Measurements from ENCODE around the gene STRIP1.
"Not testable (repeated sequence)": the region's sequence is repeated elsewhere in the genome, so short reads cannot be mapped to it uniquely, and the experiment has no call there.

STRIP1 gene

DNA sequence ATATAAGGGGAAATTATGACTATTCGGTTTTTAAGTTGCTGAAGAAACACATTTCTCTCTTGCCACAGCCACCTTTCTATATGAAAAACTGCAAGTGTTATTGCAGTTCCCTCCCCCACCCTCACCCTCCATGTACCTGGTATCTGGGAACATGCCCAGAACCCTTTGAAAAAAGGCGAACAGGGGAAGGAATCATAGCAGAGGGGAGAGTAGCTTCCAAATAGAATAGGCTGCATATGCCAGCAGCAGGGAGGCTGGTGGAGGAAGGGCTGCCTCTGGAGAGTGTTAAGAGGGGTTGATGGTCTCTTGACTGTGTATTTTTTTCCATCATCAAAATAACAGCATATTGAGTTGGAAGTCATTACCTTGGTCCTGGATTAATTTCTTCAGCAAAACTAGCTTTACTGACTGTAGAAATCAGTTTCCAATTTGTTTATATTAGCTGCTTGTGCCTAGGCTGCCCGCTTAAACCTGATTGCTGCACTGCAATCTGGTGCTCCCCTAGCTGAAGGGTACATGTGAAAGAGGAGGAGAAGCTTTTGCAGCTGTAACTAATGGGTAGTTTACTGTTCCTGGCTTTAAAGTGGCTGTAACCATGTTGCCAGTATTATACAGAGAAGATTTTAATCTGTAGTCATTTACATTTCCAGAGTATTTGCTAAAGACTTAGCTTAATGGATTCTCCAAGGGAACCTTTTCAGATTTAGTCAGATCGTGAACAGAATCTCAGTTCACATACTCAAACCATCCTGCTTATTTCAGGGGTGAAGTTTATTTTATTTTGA is 27.2 kb upstream of the STRIP1 start:
- DNase-seq (ENCODE audit: low spot score) = no peak

DNA sequence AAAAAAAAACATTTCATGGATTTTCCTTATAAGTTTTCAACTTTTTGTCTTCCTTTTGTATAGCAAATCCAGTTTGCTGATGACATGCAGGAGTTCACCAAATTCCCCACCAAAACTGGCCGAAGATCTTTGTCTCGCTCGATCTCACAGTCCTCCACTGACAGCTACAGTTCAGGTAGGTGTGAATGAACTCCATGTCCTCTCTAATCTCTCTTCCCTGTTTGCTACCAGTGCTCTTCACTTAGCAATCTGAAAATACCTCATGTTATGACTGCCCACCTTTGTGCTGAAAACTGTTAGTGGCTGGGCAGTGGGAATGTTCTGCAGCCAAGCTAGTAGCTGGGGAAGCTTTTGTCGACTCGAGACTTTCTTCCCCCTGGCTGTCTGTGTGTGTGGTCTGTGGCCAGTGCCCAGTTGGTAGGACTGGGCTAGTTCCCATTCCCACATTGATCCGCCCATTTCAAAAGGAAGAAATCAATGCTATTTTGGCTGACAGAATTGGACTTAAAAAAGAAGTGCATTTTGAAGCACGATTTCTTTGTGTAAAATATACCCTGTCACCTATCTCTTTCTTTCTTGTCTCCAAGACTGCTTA is 25.4 kb upstream of the STRIP1 start:
- no peak for DNase-seq (ENCODE audit: low spot score)

DNA sequence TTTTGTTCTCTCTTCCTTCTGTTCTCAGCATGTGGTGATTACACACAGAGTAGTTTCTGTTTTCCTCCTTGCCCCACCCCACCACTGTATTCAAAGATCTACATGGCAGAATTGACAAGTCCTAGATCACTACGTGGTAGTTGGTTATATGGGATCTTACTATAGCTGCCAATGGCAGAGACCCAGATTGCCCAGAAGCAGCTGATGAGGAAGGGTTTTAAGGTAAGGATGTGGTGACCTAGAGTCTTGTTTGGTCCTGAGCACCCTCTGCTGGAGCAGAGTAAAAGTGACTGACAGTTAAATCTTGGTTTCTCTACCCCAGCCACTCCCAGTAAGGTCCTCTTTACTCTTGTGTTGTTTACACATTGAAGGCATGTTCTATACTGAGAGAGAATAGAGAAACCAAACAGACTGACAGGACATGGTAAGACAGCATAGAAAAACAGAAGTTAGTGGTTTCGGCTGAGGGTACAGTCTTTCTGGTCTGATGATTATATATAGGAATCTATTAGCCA is 22.8 kb upstream of the STRIP1 start:
- no peak for DNase-seq (ENCODE audit: low spot score)

DNA sequence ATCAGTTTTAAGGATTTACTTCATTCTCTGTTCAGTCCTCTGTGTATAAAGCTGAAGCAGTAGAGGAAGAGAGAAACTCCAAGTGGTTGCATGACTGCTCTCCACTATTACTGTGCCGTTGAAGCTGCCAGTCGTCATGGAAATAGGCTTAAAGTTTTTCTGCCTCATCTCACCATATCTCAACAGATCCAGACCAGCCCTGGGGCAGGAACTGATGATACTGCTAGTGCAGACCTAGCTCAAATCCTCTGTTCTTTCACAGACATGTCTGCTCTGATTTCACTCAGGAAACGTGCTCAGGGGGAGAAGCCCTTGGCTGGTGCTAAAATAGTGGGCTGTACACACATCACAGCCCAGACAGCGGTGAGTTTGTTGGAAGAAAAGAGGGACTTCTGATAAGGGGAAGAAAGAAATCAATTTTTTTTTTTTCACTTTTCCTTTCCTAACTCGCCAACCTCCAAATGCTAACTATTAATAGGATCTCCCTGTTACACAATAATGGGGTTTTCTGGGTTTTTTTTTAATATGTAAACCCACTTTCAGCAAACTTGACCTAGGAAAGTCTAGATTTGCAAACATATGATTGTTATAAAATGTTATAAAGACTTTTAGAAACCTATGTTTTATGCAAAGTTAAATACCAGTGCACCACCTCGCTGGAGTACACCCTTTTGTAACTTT is 22.2 kb upstream of the STRIP1 start:
- DNase-seq (ENCODE audit: low spot score) = no peak

DNA sequence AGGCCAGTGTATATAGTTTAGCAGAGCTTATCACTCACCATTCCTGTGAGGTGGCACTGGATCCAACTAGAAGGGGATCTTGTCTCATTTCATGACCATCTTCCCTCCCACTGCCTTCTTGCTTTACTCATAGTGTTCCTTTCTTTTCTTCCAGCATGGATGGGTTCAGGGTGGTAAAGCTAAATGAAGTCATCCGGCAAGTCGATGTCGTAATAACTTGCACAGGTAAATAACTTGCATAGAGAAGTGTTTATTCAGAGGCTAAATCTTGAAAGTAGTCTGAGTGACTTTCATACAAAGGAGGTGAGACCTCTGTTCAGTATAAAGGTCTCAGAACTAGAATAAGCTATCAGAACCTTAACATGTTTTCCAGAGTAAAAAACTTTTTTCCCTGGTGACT is 16.6 kb upstream of the STRIP1 start:
- no peak for DNase-seq (ENCODE audit: low spot score)

DNA sequence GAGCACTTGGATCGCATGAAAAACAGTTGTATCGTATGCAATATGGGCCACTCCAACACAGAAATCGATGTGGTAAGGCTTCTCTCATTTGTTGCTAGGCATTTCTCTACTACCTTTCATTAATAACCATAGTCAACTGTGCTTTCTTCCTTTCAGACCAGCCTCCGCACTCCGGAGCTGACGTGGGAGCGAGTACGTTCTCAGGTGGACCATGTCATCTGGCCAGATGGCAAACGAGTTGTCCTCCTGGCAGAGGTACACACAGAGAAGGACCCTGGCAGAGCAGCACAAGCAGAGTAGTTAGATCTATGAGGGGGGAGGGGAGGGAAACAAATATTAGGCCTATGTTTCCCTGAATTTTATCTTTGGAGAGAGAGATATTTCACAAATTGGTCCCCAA is 16.0 kb upstream of the STRIP1 start:
- no peak for DNase-seq (ENCODE audit: low spot score)

DNA sequence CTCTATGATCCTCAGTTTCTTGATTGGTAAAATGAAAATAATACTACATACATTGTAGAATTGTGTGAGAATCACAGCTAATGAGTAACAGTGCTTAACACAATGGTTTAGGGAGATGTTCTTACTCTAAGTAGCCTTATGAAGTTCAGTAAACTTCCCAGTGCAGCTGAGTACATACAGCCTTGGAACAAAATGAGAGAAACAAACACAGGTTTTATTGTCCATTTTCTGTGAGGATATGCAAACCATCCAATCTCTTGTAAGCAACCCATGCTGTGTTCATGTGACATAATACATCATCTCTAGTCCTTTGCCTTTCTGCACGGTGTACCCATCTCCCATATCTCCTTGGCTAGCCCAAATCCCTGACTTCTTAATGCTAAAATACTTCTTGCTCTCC is 14.7 kb upstream of the STRIP1 start:
- DNase-seq (ENCODE audit: low spot score) = no peak

DNA sequence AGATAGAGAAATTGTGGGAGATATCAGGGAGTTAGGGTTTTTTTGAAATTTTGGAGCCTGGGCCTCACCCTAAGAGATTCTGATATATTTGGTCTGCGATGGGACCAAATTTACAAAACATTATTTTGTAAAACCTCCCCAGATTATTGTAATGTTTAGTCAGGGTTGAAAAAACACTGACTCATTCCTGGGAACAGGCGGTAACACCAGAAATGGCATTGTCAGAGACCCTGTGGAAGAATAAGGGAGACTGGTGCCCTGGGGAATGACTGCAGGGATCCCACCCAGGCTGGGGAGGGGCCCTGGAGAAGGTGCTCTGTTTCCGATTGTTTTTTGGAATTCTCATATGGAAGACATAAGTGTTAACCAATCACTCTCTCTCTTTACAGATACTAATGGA is 13.1 kb upstream of the STRIP1 start:
- DNase-seq (ENCODE audit: low spot score) = no peak

DNA sequence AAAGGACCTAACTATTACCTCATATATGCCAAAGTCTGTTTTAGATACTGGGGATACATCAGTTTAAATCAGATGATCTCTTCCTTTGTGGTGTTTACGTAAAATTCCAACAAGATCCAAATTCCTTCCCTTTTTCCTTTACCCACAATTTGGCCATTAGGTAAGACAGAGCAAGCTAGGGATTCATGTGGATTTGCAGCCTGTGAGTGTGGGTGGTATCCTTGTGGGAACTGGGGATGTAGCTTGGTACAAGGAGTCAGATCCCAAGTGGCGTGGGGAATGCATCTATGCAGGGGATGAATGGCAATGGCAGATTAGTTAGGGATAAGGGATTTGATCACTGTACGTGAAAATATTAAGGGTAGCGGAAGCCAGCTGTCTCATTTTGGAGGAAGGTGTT is 9.8 kb upstream of the STRIP1 start:
- no peak for DNase-seq (ENCODE audit: low spot score)

DNA sequence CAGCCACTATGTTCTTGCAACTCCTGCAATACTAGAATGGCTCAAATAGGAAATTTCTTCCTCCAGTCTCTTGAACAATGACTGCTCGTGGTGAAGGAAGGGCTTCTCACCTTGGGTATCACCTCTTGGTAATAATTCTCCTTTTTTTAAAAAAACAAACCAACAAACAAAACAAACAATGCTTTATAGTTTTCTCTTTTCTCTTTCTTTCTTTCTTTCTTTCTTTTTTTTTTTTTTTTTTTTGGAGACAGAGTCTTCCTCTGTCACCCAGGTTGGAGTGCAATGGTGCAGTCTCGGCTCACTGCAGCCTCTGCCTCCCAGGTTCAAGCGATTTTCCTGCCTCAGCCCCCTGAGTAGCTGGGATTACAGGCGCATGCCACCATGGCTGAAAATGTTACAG is 3.7 kb upstream of the STRIP1 start:
- not testable (repeated sequence) for DNase-seq (ENCODE audit: low spot score)

DNA sequence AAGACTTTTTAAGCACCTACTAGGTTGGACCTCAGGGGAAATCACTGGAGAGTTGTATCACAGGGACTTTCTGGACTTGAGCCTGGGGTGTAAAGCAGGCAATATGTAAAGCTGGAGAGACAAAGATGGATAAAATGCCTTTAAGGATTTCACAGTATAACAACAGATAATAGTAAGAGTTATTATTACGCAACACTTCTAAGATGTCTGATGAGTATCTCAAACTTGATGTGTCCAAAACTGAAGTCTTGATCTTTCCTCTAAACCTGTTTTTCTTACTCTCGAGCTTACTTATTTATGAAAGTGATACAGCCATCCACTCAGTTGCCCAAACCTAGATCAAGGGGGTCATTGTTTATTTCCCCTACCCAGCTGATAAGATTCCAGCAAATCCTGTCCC is 2.1 kb upstream of the STRIP1 start:
- no peak for DNase-seq (ENCODE audit: low spot score)

DNA sequence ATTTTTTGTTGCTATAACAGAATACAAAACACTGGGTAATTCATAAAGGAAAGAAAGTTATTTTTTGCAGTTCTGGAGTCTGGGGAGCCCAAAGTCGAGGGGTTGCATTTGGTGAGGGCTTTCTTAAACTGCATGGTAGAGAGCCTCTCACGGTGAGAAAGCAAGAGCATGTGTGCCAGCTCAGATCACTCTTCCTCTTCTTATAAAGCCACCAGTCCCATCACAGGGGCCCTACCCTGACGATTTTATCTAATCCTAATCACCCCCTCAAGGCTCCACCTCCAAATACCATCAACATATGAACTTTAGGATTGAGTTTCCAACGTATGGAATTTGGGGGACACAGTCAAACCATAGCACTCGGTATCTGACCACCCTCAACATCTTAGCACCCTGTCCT is 1.0 kb upstream of the STRIP1 start:
- no peak for DNase-seq (ENCODE audit: low spot score)

DNA sequence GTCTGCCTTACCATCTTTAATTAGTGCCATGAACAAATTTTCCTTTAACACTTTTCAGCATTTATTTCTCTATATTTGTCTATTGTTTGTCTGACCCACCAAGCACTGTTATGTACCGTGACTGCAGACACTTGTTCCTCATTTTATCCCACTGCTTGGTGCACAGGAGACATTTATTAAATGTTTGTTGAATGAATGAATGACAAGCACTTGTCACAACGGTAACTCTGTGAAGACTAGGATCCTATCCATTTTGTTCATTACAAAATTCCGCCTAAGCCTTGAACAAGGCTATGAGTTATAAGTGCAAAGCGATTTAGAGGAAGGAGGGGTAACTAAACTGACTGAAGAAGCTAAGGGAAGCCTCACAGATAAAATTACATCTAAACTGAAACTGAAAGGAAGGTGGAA is 379 bp upstream of the STRIP1 start:
- no peak for DNase-seq (ENCODE audit: low spot score)

DNA sequence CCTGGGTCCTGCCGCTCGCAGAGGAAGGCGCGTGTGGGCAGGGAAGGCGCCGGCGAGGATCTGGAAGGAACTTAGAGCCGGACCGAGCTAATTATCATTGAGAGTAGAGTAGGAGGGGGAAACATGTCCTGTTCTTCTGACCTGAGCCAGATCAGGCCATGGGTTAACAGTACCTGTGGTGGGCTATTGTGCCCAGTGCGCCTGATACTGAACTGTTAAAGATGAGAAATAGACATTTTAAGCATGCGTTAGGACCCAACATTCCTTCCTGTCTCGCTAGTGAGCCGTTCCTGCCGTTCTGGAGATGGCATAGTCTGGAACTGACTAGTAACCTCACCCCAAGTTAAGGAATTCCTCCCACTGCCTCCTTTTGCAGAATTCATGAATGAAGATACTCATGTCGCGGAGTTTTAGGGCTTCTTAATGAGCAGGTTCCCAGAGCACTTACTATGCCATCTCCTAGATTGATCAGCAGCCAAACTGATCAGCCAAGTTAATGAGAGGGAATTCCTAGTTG is 870 bp downstream of the STRIP1 start:
- DNase-seq (ENCODE audit: low spot score) = peak; percentile 63

DNA sequence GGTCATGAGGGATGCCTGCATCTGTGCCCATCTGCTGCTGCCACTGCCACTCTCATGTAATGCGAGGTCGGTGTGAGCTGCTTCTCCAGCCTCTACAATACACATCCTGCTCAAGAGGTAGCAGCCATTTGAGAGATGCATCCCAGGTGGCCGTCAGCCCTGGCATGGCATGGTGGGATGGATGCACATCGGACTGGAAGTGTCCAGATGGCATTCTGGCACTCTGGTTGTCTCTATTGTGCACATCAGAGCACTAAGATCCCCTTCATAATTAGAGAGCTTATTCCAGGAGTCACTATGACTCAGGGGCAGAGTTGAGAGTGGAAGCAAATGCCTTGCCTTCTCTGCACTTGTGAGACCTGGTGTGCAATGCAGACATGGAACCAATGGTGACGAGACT is 3.8 kb downstream of the STRIP1 start:
- DNase-seq (ENCODE audit: low spot score) = no peak

DNA sequence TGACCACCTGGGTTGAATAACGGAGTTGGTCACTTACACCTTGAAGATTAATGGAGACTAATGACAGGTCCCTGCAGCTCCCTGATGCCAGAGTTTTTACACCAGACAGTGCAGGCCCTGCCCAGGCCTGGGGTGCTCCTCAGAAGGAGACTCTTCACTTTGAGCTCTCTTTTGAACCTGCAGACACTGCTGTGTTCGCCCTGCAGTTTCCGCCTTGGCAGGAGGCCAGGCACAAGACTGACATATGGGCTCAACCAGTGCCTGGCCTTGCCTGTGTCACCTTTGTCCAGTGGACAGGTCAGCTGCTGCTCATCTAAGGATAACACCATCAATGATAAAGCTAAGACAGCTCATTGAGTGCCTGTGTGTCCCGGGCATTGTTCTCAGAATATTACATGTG is 5.2 kb downstream of the STRIP1 start:
- DNase-seq (ENCODE audit: low spot score) = no peak

DNA sequence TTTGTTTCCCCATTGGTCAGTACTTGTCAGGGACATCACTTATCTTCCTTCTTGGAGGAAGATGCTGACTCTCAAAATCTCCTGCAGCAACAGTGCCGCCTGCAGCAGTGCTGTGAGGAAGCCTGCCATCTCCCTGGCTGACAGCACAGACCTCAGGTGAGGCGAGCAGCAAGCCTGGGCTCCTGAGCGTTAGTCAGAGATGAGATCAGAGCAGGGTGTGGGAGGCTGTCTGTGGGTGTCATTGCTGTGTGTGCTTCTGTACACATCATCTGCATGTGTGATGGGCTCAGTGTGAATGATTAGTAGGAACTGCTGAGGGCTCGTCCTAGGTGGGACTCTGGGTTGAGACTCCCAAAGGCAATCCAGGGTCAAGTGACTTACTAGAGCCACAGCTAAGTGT is 6.1 kb downstream of the STRIP1 start:
- peak; percentile 80 for DNase-seq (ENCODE audit: low spot score)

DNA sequence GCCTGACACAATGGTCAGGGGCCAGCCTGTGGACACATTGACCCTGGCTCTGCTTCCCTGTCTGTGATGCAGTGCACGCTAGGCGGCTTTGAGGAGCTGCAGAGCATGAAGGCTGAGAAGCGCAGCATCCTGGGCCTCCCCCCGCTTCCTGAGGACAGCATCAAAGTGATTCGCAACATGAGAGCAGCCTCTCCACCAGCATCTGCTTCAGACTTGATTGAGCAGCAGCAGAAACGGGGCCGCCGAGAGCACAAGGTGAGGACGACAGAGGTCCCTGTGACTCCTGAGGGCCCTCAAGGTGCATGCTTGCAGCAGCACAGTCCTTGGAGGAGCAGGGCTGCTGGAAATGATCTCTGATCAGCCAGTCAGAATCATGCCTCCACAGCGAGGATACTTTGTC is 8.6 kb downstream of the STRIP1 start:
- no peak for DNase-seq (ENCODE audit: low spot score)

DNA sequence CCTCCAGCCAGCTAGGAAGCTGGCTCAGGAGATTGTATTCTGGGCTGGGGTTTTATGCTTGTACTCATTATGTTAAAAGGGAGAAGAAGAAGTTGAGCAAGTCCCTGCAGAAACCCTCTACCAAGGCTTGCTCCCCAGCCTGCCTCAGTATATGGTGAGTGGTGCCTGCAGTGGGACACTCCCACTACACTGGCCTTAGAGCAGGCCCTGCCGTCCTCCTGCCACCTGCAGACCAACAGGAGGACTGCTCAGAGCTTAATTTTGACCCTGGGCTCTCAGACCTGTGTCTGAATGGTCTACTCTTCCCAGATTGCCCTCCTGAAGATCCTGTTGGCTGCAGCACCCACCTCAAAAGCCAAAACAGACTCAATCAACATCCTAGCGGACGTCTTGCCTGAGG is 13.0 kb downstream of the STRIP1 start:
- no peak for DNase-seq (ENCODE audit: low spot score)

DNA sequence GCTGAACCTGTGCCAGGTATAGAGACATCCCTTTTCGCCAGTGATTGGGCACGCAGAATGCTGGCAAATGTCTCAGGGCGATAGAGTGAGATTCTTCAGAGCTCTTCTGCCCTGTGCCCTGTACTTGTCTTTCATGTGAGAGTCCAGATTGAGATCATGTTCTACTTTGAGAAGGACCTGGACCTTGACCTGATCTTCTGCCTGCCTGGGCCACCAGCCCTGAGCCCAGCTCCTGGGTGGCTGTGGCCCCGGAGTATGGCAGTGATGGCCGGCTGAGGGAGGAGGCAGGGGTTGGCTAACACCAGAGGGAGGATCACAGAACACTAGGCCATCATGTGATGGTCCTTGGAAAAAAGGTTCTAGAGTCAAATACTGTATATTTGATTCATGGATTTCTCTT is 13.8 kb downstream of the STRIP1 start:
- DNase-seq (ENCODE audit: low spot score) = no peak

DNA sequence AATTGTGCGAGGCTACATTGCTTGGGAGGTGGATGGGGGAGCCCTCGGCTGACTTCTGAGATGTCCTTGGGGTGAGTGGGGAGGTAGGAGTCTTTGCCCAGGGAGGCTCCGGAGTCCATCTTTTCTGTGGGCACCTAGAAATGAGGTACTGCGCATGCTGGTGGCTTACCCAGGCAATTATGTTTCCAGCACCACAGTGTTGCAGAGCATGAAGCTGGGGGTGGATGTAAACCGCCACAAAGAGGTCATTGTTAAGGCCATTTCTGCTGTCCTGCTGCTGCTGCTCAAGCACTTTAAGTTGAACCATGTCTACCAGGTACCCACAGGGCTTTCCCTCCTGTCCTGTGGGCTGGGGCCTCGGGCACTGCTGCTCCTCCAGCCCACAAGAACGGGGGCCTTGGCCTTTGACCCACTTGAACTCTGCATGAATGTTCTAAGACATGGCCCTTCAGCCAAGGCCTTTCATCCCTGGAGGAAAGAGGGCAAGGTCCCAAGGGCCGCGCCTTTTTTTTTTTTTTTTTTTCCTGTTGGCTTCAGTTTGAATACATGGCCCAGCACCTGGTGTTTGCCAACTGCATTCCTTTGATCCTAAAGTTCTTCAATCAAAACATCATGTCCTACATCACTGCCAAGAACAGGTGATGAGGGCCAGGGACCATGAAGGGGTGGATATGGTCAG is 14.6 kb downstream of the STRIP1 start:
- DNase-seq (ENCODE audit: low spot score) = peak; percentile 51

DNA sequence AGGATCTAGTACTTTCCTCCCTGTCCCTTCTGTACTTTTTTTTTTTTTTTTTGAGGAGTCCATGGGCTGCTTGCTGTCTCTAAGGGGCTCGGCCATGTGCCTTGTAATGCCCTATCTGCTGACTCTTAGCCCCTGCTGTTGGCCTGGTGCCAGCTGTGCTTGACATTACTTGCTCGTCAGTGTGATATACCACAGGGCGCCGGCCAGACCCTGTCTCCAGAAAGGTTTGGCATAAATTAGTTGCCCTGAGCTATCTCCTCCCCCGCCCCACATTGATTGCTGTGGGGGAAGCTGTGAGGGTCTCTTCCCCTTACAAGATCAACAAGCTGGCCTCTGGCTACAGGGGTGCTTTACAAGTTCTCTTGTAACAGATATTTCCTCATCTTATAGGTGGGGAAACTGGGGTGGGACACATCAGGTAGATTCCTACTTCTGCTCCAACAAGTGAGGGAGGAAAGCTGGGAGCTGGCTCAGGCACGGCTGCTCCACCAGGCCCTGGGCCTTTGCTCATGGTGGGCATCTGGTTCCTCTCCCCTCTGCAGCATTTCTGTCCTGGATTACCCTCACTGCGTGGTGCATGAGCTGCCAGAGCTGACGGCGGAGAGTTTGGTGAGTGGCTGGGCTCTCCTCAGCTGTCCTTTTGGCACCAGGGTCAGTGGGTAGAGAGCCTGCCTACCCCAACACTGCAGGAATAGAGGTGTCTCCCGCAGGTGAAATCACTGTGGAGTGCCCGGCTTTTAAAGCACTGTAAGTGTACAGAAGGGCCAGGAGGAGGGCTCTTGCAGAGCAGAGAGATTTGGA is 15.6 kb downstream of the STRIP1 start:
- DNase-seq (ENCODE audit: low spot score) = no peak

Measured in putamen (tissue), 1 donor.